NCI-H2081 treated with DMSO at 0.1 percent for 48 hours (cell line): ENCODE data around the gene LPAR5.
A peak's percentile ranks its signal among the peaks of the same experiment; 100 is the strongest.
"Not testable (repeated sequence)": the region's sequence is repeated elsewhere in the genome, so short reads cannot be mapped to it uniquely, and the experiment has no call there.

Source experiments
- DNase-seq: peaks from one replicate; lab custom pipeline; 2025; lab: John Stamatoyannopoulos, UW

Gene LPAR5

DNA sequence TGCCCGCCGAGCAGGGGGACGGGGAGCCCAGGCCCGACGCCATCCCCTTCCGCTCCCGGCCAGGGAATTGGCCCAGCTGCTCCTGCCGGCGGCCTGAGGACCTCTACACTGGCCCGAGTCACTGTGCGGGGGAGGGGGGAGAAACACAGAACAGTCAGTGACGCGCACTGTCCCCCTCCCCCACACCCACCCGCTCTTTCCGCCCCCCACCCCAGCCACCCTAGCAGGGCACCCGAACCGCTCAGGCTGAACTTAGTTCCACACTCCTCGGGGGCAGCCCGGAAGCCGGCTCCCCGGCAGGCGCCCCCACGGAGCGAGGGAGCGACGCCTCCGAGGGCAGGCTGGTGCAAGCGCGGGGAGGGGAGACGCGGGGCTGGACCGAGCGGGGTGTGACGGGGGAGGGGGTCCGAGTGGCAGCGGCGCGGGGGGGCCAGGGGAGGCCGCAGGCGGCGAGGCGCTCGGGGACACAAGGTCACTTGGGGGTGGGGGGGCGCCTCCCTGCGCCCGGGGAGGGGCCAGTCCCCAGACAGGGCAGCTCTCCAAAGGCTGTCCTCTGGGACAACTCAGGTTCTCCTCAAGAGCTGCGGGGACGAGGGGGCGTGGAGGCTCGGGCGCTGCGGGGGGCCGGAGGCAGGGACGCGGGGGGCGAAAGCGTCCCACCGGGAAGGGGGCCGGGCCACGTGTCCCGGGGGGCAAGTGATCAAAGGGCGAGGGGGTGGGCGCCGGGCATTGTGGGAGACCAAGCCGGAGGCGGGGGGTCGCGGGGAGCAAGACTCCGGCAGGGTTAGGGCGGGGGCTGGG is 29.2 kb downstream of the LPAR5 start:
- DNase-seq = no peak

DNA sequence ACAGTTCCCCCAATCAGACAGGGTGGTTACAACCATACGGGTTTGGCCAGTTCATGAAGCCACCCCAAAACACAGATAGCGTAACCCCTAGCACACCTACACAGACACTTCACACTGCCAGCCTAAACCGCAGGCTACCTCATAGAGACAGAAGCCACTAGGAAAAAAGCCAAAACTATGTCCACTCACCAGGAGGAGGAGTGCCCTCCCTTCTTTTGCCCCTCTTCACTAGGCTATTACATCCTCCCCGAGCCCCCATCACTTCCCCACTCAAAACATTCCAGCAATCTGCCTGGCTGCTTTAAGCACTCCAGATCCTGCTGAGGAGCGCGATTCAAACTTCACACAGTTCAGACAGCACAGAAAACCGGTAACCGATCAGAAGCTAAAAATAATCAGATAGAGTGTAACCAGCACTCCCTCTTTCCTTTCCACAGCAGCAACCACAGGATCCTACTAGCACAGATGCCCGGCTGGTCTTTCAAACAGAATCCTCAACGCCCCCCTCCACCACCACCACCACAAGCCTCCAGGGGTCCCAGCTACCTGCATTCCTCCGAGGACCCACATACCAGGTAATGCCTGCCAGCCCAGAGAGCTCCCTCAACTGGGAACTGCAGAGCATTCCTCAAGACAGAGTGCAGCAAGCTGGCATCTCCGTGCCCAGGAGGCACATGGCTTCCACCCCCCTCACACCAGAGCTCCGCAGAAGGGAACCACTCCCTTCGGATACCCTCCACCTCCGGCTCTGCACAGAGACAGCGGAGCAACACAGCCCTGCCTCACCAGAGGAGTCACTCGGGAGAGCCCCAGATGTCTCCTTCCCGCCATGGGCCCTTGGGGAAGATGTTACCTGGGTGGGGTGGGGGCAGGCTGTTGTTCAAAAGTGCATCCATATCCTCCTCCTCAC is 30.1 kb downstream of the LPAR5 start:
- no peak for DNase-seq

GRCh38 chr12:6604259-6605029 is 31.3 kb downstream of the LPAR5 start:
- no peak for DNase-seq

GRCh38 chr12:6603095-6603567 is 32.6 kb downstream of the LPAR5 start:
- peak; percentile 8 for DNase-seq

DNA sequence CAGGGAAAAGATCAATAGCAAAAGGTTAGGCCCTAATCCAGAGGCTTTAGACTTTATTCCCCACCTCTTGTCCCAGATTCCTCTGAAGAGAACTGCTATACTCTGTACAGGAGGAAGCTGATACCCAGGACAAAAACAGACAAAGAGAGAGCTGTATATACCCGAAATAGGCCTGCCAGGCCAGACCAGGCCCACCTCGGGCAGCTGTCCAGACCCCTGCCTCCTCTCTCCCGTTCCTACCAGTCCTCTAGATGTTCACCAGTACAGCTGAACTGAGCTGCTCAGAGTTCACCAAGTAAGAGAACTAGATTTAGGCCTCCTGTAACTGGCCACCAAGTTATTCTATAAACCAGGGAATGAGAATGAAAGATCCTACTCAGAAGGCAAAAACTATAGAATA is 33.2 kb downstream of the LPAR5 start:
- DNase-seq = no peak

- not testable (repeated sequence) for DNase-seq
These were observed 40.1 kb downstream of the LPAR5 start for GRCh38 chr12:6595673-6596072.

DNA sequence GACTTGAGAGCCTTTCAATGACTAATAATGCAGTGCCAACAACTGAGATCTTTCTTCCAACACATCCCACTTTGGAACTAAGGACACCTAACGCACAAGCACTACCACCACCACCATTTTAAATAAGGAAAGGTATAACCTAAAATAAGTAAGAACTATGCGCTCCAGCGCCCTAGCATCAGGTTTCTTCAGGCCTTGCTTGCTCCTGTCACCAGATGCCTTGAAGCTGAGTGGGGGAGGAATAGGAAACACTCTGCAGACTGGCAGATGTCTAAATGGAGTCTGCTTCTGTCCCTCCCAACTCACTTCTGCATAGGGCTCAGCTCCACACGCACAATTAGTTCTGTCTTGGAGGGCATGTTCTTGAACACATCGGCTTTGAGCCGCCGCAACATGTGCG is 43.7 kb downstream of the LPAR5 start:
- no peak for DNase-seq

- DNase-seq = not testable (repeated sequence)
These were observed 49.2 kb downstream of the LPAR5 start for GRCh38 chr12:6586569-6586968.

- no peak for DNase-seq
These were observed 51.5 kb downstream of the LPAR5 start for GRCh38 chr12:6584293-6584692.

DNA sequence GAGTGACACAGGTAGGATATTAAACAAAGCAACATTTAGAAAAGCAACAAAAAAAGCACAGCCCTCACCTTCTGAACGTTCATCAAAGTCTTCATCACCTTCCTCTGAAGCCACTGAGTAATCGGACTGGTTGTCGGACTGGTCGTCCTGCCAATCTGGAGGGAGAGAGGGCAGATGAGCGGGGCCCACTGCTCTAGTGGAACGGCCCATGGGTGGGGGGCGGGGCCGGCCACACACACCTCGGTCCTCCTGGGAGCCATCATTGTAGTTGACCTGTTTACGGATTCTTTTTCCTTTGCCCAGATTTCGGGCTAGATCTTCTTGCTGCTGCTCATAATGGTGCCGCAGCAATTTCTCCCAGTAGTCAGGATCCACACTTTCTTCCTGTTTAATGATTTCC is 52.8 kb downstream of the LPAR5 start:
- DNase-seq = no peak

DNA sequence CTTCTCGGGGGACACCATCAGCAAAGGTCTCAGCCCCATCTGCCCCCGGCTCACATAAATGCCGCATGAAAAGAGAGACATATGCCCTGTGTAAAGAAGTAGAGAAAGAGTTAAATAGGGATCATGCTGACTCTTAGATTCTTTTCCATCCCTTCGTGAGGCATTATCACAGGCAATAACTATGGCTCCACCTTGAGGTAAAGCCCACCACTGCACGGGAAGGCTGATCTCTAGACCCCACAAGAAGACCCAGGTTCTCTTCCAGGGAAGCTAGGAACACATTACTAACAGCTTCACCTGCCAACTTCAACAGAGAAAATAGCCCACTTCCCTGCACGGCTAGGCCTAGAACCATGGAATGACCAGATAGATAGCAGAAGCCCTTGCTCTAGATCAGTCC is 53.6 kb downstream of the LPAR5 start:
- no peak for DNase-seq

GRCh38 chr12:6575648-6576047 is 60.1 kb downstream of the LPAR5 start:
- no peak for DNase-seq

DNA sequence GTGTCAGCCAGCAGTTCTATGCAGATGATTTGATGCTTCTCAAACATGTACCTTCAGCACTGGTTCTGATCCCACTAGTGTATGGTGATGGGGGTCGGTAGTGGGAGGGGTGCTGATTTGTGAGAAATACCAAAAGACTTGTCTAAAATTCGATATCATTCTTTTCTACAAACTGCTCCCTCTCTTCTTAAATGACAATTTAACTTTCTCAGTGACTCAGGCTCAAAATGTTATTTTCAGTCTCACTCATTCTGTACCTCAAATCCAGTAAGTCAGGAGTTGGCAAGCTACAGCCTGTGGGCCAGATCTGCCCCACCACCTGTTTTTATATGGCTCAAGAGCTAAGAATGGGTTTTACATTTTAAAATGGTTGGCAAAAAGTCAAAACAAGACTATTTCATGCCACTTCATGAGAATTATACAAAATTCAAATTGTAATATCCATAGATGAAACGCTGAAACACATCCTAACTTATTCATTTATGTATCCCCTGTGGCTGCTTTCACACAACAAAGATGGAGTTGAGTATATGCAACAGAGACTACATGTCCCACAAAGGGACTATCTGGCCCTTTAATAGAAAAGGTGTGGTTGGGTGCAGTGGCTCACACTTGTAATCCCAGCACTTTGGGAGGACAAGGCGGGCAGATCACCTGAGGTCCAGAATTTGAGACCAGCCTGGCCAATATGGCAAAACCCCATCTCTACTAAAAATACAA is 61.0 kb downstream of the LPAR5 start:
- DNase-seq = no peak

DNA sequence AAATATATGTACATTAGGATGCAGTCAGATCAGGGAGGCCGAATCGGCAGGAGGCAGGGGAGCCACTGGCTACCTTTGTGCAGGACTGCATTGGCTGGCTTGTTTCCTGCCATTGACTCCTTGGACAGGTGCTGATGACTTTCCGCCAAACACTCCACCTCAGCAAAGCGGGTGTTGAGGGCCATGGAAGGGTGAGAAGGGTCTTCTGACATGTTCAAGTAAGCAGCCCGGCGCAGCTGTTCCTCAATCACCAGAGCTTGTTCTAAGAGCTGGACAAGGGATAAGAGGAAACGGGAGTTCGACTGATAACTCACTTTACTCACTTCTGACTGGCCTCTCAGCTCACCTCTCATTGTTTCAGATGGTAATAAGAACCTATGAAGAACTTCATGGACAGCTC is 62.8 kb downstream of the LPAR5 start:
- DNase-seq = no peak

DNA sequence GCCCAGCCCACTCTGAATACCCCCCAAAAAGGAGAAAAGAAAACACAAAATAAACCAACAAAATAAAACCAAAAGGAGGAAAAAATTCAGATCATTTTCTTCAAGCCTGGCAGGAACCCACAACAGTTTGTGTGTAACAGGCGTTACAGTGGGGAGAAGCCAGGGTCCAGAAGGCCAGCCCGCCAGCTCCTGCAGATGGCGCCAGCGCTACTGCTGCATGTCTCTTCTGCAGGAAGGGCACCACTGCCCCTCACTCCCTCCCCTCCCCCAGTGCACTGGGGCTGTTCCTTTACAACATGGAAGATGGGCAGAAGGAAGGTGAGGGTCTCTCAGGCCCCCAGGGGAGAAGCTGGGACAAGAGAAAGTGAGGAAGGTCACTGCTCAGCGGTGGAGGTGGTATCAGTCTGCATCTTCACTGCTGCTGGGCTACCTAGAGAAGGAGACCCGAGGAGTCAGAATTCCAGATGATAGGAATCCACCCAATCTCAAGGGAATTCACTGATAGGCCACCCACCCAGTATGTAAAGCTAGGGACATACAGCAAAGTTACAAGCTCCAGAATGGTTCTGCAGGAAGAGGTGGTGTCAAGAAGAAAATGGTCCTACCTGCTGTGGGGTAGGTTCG is 65.4 kb downstream of the LPAR5 start:
- DNase-seq = no peak

DNA sequence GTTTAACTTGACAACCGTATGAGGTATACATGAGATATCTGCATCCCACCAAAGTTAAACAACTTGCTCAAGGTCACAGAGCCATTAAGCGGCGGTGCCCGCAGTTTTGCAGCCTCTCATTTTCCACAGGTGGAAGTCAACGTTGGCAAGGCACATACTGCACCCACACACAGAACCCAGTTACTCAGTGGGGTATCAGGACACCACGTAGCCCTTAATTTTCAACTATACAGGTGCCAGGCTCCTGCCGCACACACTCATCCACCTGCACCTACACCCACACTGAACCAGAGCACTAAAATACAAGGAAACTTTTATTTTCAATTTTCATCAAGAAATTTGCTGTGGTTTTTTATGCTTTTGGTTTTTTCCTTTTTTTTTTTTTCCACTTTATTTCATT is 66.0 kb downstream of the LPAR5 start:
- no peak for DNase-seq

DNA sequence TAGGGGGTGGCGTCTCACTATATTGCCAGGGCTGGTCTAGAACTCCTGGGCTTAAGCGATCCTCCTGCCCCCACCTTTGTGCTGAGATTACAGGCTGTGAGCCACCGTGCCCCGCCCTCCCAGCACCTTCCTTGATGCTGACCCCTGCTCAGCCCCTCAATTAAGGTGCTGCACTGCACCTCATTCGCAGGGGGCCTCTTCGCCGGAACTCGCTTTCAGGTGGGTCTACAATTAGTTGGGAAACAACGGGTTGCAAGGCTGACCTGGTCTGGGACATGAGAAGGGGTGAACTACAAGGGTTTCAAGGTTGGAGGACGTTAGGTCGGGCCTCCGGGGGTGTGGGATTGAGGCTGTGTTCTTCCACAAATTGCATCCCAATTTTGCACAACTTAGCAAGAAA is 66.4 kb downstream of the LPAR5 start:
- DNase-seq = no peak
